ENCODE measurements around the gene LENG9. TPM values are rescaled to one million over a fixed set of nuclear protein-coding genes. Genes with fewer than 3 reads are reported as not detected.
"Not testable (repeated sequence)": the region's sequence is repeated elsewhere in the genome, so short reads cannot be mapped to it uniquely, and the experiment has no call there.

LENG9 gene
- 4.0 and 5.4 TPM in 2 replicates for total RNA-seq (2014; rRNA removed; shearing (Covaris generic))

DNA sequence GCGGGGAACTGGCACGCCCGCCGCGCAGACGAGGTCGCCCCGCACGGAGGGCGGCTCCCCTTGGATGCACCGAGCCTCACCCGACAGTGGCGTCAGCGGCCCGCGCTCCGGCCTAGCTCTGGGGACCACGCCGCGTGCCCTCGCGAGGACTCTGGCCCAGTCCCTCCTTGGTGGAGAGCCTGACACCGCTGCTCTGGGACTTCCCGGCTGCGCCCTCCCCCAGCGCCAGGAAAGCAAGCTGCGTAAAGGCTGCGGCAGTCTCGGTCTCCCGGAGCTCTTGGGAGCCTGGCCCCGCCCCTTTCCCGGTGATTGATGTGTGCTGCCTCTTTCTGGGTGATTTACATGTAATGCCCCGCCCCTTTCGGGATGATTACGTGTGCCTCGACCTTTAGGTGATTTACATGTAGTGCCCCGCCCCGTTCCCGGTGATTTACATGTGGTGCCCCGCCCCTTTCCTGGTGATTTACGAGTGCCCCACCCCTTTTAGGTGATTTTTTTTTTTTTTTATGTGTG is at the start of gene LENG9:
TSS of gene LENG9 (minus strand) at position 248 of the 513 bp plus-strand sequence. CDS start 252 bp downstream, outside the sequence.
- peak; percentile 96 to 98 for DNase-seq (ENCODE audit: low read depth in 1 of 2, low spot score in 2 of 2)
- Histone ChIP-seq H3K4me3 (peak within 1 kb of the TSS; percentile 53), H3K36me3 (peaks cover 43% of the 10 kb centered on the region), H3K9me3 (replicated peaks) (0 out of 2 replicates have a peak, but pooled peaks cover 5% of the 10 kb centered on the region), H3K27me3 (replicated peaks) (no peaks in the 10 kb centered on the region), H3K4me1 (replicated peaks) (peaks cover 33% of the 10 kb centered on the region), H3K27ac (peak within 1 kb of the TSS; percentile 86)

DNA sequence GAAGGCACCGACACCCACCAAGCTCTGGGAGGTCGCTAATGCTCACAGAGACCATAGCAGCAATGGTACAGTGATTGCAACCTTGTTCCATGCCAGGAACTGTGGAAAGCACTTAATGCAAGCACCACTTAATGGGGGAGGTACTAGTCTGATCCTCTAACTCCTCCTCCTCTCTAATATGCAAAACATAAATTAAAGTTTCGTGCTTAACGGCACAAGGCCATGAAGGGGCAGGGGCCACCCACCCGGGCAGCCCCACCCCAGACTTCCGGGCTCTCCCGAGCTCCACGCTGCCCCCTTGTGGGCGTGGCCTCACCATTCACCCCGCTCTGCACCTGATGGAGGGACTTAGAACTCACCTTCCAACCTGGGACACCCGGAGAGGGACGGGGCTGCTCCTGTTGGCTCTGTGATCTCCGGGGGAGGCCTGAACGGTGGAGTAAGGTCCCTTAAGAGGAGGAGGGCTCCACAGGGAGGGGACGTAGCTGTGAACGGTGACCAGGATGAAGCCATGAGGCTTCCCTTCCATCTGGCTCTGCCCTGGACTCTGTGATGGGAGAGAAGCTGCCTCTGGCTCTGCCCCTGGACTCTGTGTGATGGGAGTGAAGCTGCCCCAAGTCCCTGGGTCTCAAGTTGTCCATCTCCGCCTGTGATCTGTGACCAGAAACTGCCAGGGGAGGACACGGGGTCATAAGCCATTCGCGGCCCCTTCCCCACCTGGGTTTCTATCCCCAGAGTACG is 45.8 kb upstream of the LENG9 start:
- H3K27ac ChIP-seq; DNase-seq (ENCODE audit: low read depth in 1 of 2, low spot score in 2 of 2); H3K36me3 ChIP-seq; H3K27me3 ChIP-seq (replicated peaks); H3K4me1 ChIP-seq (replicated peaks); H3K9me3 ChIP-seq (replicated peaks); H3K4me3 ChIP-seq: not testable (repeated sequence)

DNA sequence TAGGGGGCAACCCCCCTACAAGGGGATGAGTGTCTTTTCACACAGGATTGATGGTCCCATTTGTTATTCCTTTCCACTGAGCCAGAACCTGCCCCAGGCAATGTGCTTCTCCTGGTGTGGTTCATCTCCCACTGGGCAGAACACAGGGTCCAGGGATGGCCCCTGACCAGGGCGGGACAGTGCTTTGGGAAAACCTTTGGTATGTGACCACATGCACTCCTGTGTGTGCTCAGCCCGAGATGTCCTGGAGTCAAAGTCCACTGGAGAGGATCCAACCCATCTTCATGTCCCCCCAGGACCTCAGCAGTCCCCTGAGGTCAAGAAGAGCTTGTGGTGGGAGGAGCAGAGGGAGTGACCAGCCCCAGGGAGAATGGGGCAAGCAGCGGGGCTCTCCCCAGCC is 44.9 kb upstream of the LENG9 start:
- not testable (repeated sequence) for H3K4me1 ChIP-seq (replicated peaks); H3K9me3 ChIP-seq (replicated peaks); H3K27ac ChIP-seq; H3K4me3 ChIP-seq; H3K36me3 ChIP-seq; DNase-seq (ENCODE audit: low read depth in 1 of 2, low spot score in 2 of 2); H3K27me3 ChIP-seq (replicated peaks)

DNA sequence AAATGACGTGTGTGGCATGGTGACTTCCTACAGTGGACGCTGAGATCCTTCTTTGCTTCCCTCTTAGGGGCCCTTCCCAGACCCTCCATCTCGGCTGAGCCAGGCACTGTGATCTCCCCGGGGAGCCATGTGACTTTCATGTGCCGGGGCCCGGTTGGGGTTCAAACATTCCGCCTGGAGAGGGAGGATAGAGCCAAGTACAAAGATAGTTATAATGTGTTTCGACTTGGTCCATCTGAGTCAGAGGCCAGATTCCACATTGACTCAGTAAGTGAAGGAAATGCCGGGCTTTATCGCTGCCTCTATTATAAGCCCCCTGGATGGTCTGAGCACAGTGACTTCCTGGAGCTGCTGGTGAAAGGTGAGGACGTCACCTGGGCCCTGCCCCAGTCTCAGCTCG is 44.2 kb upstream of the LENG9 start:
- Histone ChIP-seq H3K27me3 (replicated peaks) (0 out of 2 replicates have a peak, but pooled peaks cover 3% of the 10 kb centered on the region), H3K9me3 (replicated peaks) (no peaks in the 10 kb centered on the region), H3K4me3 (no peak overlapping the region), H3K36me3 (no peaks in the 10 kb centered on the region), H3K4me1 (replicated peaks) (no peaks in the 10 kb centered on the region), H3K27ac (no peak overlapping the region)
- no peak for DNase-seq (ENCODE audit: low read depth in 1 of 2, low spot score in 2 of 2)

DNA sequence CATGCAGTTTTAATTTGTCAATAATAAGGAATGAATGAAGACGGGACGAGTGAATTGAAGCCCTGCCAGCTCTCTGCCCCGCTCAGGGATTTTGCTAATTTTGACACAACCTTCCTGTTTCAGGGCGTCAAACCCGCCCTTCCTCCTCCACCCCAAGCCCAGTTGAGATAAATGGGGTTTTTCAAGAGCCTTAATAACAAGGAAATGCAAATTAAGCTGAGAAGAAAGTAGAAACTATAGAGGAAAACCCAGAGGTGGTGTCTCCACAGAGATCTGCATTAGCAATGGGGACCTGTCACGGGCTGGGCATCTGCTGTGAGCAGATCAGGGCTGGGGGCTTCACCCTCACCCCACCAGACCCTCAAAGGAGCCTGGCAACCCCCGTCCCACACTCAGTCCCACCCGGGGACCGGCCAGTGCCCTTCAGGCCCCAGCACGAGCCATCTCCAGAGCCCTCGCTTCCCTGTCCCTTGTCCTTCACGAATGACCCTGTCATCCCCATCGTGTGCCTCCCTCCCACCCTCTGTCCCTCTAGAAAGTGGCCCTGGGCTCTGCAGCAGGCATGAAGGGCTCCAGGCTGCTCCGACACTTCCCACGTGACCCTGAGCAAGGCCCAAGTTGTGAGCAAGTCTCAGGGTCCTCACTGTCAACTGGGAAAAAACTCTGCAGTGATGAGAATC is 43.6 kb upstream of the LENG9 start:
- not testable (repeated sequence) for H3K36me3 ChIP-seq; H3K4me3 ChIP-seq; H3K27ac ChIP-seq; H3K27me3 ChIP-seq (replicated peaks); H3K4me1 ChIP-seq (replicated peaks); DNase-seq (ENCODE audit: low read depth in 1 of 2, low spot score in 2 of 2); H3K9me3 ChIP-seq (replicated peaks)

DNA sequence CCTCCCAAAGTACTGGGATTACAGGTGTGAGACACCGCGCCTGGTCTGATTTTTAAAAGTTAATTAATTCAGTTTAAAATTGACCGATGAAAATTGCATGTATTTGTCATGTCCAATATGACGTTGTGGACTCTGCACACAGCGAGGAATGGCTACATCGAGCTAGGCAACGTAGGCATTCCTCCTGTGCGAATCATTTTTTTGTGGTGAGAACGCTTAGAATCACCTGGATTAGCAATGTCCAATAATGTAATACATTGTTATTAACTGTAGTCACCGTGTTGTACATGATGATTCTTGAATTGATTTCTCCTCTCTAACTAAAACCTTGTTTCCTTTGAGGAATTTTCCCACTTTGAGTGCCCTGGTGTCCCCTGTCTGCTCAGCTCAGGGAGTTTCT is 42.5 kb upstream of the LENG9 start:
- no peak for DNase-seq (ENCODE audit: low read depth in 1 of 2, low spot score in 2 of 2)
- Histone ChIP-seq H3K27ac (no peak overlapping the region), H3K27me3 (replicated peaks) (0 out of 2 replicates have a peak, but pooled peaks cover 8% of the 10 kb centered on the region), H3K36me3 (no peaks in the 10 kb centered on the region), H3K4me3 (no peak overlapping the region), H3K9me3 (replicated peaks) (no peaks in the 10 kb centered on the region), H3K4me1 (replicated peaks) (no peaks in the 10 kb centered on the region)

DNA sequence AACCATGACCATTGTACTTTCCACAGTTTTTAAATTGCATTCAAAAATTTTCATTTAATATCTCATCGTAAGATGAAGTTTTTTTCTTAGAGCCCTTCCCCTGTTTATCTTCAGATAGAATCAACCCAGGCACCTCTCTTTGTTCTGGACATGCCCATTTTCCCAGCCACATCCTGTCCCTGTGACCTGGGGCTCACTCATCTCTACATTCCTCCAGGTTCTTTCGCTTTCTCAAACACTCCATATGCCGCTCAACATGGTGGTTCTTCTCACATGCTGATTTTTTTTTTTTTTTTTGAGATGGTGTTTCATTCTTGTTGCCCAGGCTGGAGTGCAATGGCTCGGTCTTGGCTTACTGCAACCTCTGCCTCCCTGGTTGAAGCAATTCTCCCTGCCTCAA is 42.0 kb upstream of the LENG9 start:
- H3K4me1 ChIP-seq (replicated peaks); H3K27me3 ChIP-seq (replicated peaks); H3K4me3 ChIP-seq; H3K9me3 ChIP-seq (replicated peaks); DNase-seq (ENCODE audit: low read depth in 1 of 2, low spot score in 2 of 2); H3K27ac ChIP-seq; H3K36me3 ChIP-seq: not testable (repeated sequence)

DNA sequence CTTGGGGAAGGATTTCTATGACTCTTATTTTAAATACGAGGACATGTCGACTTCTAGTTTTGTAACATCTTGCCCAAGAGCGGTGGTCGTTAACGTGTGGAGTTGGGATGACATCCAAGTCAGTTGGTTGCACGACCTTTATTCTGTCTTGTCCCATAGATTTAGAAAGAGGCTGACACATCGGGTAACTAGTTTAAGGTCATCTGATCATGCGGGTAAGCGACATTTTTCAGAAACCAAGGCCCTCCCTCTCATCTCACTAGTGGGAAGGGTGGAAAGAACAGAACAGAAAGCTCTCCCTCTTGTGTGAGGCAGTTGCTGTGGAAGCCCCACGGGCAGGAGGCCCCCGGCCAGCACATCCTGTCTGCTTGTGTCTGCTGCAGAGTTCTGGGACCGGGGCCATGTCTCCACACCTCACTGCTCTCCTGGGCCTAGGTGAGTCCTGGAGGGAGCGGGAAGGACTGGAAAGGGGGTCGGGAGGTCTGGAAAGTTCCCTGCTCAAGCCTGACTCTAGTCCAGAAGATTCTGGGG is 39.0 kb upstream of the LENG9 start, which contains the start of gene LAIR2:
TSS of gene LAIR2 (plus strand) at position 314 of the 531 bp plus-strand sequence. CDS start at position 402, 88 bp downstream.
- DNase-seq (ENCODE audit: low read depth in 1 of 2, low spot score in 2 of 2), result no peak
- H3K27ac ChIP-seq, result no peak within 1 kb of the TSS
- no peaks in the 10 kb centered on the region for H3K9me3 ChIP-seq (replicated peaks)
- peaks cover 14% of the 10 kb centered on the region; the same call in 1 of the 2 replicates for H3K27me3 ChIP-seq (replicated peaks)
- H3K4me1 ChIP-seq (replicated peaks), result no peaks in the 10 kb centered on the region
- no peaks in the 10 kb centered on the region for H3K36me3 ChIP-seq
- no peak within 1 kb of the TSS for H3K4me3 ChIP-seq

DNA sequence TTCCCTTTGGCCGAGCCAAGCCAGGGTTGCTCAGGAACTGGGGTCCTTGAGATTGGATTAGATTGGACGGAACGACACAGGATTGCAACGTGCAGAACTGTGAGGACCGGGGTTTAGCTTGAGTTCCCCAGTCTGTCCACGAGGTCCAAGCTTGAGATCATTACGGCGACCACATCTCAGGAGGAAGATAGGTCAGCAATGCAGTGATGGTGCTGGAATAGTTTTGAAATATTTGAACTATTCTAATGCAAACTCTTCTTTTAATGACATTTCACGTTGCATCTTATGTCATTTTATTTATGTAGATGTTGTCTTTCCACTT is 34.8 kb upstream of the LENG9 start:
- H3K9me3 ChIP-seq (replicated peaks); H3K4me1 ChIP-seq (replicated peaks); H3K36me3 ChIP-seq; H3K4me3 ChIP-seq; DNase-seq (ENCODE audit: low read depth in 1 of 2, low spot score in 2 of 2); H3K27ac ChIP-seq: not testable (repeated sequence)
- peaks cover 20% of the 10 kb centered on the region; the same call in 1 of the 2 replicates for H3K27me3 ChIP-seq (replicated peaks)

DNA sequence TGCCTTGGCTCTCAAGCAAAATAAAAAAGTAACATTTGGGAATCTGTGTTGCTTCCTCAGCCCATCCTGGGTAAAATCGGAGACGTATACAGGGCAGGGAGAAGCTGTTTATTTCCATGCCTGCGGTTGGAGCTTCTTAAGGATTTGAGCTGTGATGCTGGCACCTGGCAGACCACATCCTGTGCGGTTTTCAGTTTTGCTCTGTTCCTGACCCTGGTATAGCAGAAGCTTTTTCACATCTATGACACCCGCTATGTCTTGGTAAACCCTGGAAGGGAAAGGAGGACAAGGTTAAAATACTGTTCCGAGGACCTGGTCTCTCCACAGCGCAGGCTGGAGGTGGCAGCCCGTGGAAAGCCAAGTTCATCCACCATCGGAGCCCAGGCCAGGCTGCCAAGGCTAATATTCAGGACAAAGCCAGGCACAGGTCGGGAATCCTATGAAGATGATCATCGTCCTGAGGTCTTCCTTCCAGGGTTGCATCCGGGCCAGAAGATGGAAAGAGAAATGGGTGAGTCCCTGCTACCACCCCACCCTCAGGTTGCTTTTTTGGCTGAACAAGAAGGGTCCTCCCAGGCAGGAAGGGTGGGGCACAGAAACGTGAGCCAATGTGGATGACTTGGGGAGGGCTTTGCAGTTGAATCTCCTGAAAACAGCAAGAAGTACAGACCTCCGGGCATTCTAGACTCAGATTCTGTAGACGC is 34.3 kb upstream of the LENG9 start:
- H3K9me3 ChIP-seq (replicated peaks); H3K4me3 ChIP-seq; DNase-seq (ENCODE audit: low read depth in 1 of 2, low spot score in 2 of 2); H3K36me3 ChIP-seq; H3K27ac ChIP-seq; H3K4me1 ChIP-seq (replicated peaks): not testable (repeated sequence)
- H3K27me3 ChIP-seq (replicated peaks), result peaks cover 20% of the 10 kb centered on the region; the same call in 1 of the 2 replicates

DNA sequence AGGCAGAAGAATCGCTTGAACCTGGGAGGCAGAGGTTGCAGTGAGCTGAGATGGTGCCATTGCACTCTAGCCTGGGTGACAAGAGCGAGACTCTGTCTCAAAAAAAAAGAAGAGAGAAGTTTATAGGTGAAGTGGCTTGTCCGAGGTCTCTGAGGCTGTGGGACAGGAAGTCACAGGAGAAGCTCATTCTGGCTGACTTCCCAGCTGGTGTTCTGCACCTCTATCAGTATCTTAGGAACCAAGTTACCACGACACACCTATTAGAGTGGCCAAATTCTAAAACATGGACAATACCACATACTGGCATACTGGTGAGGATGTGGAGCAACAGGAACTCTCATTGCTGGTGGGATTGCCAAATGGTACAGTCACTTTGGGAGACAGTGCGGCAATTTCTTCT is 31.7 kb upstream of the LENG9 start:
- H3K27ac ChIP-seq; H3K36me3 ChIP-seq; H3K4me3 ChIP-seq; H3K9me3 ChIP-seq (replicated peaks); DNase-seq (ENCODE audit: low read depth in 1 of 2, low spot score in 2 of 2); H3K4me1 ChIP-seq (replicated peaks): not testable (repeated sequence)
- H3K27me3 ChIP-seq (replicated peaks), result peaks cover 15% of the 10 kb centered on the region; the same call in 1 of the 2 replicates

DNA sequence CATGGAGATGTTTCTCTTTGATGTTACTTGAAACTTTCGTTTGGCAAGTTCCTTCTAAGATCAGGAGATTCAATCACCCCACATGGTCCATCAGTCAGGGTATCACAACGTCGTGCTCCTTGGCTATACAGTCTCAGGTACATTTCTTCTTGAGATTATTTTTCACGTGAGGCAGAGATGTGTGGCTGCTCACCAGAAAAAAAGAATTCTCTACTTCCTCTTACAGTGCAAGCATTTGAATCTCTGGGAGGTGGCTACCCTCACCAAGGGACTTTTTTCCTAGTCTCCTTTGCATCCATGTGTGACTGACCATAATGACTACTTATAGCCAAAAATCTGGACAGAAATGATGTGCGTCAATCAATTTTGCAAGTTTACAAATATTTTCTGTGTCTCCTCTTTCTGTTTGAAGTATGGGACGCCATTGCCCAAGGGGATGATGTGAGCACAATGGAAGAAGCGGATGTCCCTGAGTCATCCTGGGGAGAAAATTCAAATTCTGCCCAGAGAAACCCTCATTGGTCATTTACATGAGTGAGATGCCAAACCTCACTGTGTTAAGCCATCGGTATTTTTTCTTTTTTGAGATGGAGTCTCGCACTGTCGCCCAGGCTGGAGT is 30.5 kb upstream of the LENG9 start:
- Histone ChIP-seq H3K27ac (no peak overlapping the region), H3K27me3 (replicated peaks) (peaks cover 13% of the 10 kb centered on the region; the same call in 1 of the 2 replicates), H3K9me3 (replicated peaks) (no peaks in the 10 kb centered on the region), H3K36me3 (no peaks in the 10 kb centered on the region), H3K4me1 (replicated peaks) (no peaks in the 10 kb centered on the region), H3K4me3 (no peak overlapping the region)
- DNase-seq (ENCODE audit: low read depth in 1 of 2, low spot score in 2 of 2), result no peak

DNA sequence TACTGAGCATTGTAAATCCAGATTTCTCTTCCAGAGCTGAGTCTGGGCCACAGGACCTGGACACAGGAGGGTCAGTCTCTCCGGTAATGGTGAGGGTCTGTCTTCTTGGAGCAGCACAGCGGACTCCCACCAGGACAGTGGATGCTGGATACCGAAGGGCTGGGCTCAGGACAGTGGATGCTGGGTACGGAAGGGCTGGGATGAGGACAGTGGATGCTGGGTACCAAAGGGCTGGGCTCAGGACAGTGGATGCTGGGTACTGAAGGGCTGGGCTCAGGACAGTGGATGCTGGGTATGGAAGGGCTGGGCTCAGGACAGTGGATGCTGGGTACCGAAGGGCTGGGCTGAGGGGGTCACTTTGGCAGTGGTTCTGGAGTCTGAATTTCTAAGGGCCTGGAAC is 29.5 kb upstream of the LENG9 start:
- H3K27me3 ChIP-seq (replicated peaks), result 0 out of 2 replicates have a peak, but pooled peaks cover 14% of the 10 kb centered on the region
- H3K27ac ChIP-seq; H3K9me3 ChIP-seq (replicated peaks); H3K4me3 ChIP-seq; DNase-seq (ENCODE audit: low read depth in 1 of 2, low spot score in 2 of 2); H3K4me1 ChIP-seq (replicated peaks); H3K36me3 ChIP-seq: not testable (repeated sequence)
